Fibroblast of the aortic adventitia (primary cell): ENCODE data around the gene PTRH2. TPM values are rescaled to one million over a fixed set of nuclear protein-coding genes. Genes with fewer than 3 reads are reported as not detected.

Experiments
- DNase-seq: peaks from one replicate; pipeline ENCODE4 v3.0.0-alpha.2; 2010; ENCODE audit warnings: low read depth
- H3K4me3 ChIP-seq: 2 replicates; pipeline ENCODE4 v1.5.1; 2011; ENCODE audit warnings: low read depth, mild to moderate bottlenecking, control low read depth, low read length, moderate library complexity
- CTCF ChIP-seq: IDR thresholded peaks from 2 replicates; pipeline ENCODE4 v1.5.1; 2011; ENCODE audit warnings: mild to moderate bottlenecking, low read length, control low read depth, inconsistent platforms; ENCODE audit not compliant: insufficient read depth
- total RNA-seq: library from RNA; depleted of rRNA; stranded (reverse); fragments of >200 nt; gene quantifications from 2 replicates; pipeline ENCODE4 v1.2.3, GENCODE V29; 2012; ENCODE audit warnings: low replicate concordance

PTRH2 gene
- total RNA-seq, 1 donor, result 21.7 TPM

GRCh38 chr17:59678918-59679317, 28.3 kb downstream of the PTRH2 start:
- TF ChIP-seq CTCF, result no peak
- H3K4me3 ChIP-seq, result no peak overlapping the region

DNA sequence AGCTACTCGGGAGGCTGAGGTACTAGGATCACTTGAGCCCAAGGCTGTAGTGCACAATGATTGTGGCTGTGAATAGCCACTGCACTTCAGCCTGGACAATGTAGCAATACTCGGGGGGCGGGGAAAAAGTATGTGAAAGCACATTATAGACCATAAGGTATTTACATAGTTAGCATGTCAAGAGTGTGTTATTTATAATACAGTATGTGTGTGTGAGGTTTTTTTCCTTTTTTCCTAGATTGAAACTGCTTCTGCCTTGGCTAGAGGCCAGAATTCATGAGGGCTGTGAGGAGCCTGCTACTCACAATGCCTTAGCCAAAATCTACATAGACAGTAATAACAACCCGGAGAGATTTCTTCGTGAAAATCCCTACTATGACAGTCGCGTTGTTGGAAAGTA, 30.5 kb downstream of the PTRH2 start:
- TF ChIP-seq CTCF, result no peak
- H3K4me3 ChIP-seq, result no peak overlapping the region
- no peak for DNase-seq

More at GRCh38 chr17:59678918-59679317, 28.3 kb downstream of the PTRH2 start:
- no peak for DNase-seq

DNA sequence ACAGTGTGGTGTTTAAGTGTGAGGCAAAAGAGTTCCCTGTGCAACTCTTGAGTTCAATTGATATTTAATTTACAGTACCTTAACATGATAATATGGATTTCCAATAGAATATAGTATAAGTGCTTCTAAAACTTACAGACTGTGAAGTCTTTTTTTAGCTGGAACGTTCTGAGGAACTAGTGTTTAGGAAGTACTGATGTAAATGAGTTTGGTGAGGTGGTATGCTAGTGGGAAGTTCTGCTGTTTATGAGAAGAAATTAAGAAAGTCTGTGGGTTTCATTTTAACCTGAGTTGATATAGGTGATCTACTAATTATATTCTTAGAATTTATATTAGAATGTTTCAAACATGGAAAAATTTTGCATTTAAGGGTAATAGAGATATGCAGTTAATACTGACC, 32.0 kb downstream of the PTRH2 start:
- H3K4me3 ChIP-seq, result no peak overlapping the region
- no peak for DNase-seq
- no peak for TF ChIP-seq CTCF

DNA sequence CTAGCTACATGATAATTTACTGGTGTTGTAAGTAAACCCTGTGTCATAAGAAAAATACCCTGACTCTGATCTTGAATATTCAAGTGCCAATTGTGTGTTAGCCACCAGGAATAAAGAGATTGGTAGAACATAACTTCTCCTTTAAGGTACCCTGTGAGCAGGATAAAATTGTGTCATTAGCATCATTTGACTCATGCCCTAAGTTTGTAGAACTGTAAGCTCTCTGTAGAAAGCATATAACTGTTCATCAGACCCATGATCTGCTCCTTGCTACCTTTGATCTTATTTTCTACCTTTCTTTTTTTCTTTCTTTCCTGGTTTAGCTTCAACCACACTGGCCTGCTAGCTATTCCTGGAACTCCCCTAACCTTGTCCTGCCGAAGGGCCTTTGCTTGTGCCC, 35.8 kb downstream of the PTRH2 start:
- TF ChIP-seq CTCF, result no peak
- H3K4me3 ChIP-seq, result no peak overlapping the region
- no peak for DNase-seq

DNA sequence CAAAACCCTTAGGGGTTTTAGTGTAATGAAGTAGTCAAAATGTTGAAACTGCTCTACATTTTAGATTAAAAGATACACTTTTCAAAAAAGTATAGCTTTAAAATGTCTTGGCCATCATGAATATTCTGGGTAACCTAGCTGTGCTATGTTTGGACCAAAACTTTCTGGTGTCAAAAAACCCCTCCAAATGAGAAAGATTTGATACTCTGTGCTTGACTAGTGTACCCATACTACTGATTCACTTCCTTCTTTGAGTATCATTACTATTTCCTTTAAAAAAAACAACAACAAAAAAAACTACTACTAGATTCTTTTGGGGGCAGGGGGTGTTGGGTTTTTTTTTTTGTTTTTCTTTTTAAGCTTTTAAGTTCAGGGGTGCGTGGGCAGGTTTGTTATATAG, 37.3 kb downstream of the PTRH2 start:
- DNase-seq, result no peak
- no peak for TF ChIP-seq CTCF
- H3K4me3 ChIP-seq, result no peak overlapping the region

GRCh38 chr17:59669411-59669810, 37.8 kb downstream of the PTRH2 start:
- TF ChIP-seq CTCF, result no peak
- no peak overlapping the region for H3K4me3 ChIP-seq
- DNase-seq, result no peak

DNA sequence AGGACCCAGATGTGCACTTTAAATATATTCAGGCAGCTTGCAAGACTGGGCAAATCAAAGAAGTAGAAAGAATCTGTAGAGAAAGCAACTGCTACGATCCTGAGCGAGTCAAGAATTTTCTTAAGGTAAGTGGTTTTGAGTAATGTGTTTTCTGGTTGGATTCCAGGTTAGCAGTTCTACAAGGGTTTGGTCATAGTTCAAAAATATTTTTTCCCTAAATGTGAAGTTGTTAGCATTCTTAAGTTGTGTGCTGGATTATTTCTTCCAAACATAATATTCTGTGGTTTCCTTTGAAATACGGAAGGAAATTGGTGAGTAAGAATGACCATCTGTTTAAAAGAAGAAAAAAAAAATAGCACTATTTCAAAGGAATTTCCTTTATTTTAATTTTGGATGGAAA, 38.4 kb downstream of the PTRH2 start:
- DNase-seq, result peak; percentile 97
- TF ChIP-seq CTCF, result no peak

More for the DNA sequence above, 38.4 kb downstream of the PTRH2 start:
- H3K4me3 ChIP-seq, result peak overlapping the region; percentile 4
